Sigmoid colon (tissue), 4 donors: ENCODE measurements around the gene LZTS3.

Experiments
- EP300 ChIP-seq, 4 donors: sonication (generic); formaldehyde crosslinking; IDR thresholded peaks; one replicate each; pipeline ENCODE4 v1.6.1; 2017; ENCODE audit warnings: antibody characterized with exemption in 4 of 4
- POLR2A ChIP-seq, 2 donors: fragments of 450-650 bp; IDR thresholded peaks; one replicate each; pipeline ENCODE4 v1.6.1; 2016; ENCODE audit warnings: antibody characterized with exemption in 2 of 2, mild to moderate bottlenecking in 2 of 2, moderate library complexity in 2 of 2
- TF ChIP-seq, protein P1 (sequence below), 4 experiments: fragments of 450-650 bp in 3 of 4; fragments of 200-600 bp in 1 of 4; IDR thresholded peaks; one replicate each; pipeline ENCODE4 v1.5.1; 2016 to 2019; ENCODE audit warnings: antibody characterized with exemption in 4 of 4, mild to moderate bottlenecking in 3 of 4, moderate library complexity in 2 of 4

DNA sequence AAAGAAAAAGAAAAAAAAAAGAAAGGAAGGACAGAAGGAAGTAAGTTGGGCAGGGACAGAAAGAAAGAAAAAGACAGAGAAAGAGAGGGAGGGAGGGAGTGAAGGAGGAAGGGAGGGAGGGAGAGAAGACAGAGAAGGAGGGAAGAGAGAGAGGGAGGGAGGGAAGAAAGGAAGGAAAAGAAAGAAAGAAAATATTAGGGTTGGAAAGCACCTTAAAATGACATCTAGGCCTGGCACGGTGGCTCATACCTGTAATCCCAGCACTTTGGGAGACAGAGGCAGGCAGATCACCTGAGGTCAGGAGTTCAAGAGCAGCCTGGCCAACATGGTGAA, 46.9 kb downstream of the LZTS3 start:
- TF ChIP-seq, protein P1, sequence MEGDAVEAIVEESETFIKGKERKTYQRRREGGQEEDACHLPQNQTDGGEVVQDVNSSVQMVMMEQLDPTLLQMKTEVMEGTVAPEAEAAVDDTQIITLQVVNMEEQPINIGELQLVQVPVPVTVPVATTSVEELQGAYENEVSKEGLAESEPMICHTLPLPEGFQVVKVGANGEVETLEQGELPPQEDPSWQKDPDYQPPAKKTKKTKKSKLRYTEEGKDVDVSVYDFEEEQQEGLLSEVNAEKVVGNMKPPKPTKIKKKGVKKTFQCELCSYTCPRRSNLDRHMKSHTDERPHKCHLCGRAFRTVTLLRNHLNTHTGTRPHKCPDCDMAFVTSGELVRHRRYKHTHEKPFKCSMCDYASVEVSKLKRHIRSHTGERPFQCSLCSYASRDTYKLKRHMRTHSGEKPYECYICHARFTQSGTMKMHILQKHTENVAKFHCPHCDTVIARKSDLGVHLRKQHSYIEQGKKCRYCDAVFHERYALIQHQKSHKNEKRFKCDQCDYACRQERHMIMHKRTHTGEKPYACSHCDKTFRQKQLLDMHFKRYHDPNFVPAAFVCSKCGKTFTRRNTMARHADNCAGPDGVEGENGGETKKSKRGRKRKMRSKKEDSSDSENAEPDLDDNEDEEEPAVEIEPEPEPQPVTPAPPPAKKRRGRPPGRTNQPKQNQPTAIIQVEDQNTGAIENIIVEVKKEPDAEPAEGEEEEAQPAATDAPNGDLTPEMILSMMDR (IDR thresholded peaks at IDR 0.05) = no peak
- no peak for TF ChIP-seq POLR2A (IDR thresholded peaks at IDR 0.05)
- no peak for TF ChIP-seq EP300 (IDR thresholded peaks at IDR 0.05)
